ENCODE data around the gene TRIM71.

TRIM71 gene

GRCh38 chr3:32862247-32862935 is 44.6 kb downstream of the TRIM71 start:
- Histone ChIP-seq H2AFZ (ENCODE audit: low read depth, low read length, severe bottlenecking) (no peak overlapping the region), H3F3A (ENCODE audit: insufficient read depth) (no peaks in the 10 kb centered on the region), H3K9ac (ENCODE audit: low read length) (no peak overlapping the region), H3K4me2 (ENCODE audit: low read depth, low read length, poor library complexity, severe bottlenecking) (no peak overlapping the region), H3K27ac (ENCODE audit: low read depth, low read length) (no peak overlapping the region), H3K36me3 (ENCODE audit: low read length) (no peaks in the 10 kb centered on the region), H3K9me2 (replicated peaks; ENCODE audit: insufficient read depth, low read length) (no peaks in the 10 kb centered on the region), H3K4me3 (ENCODE audit: insufficient read depth, low read length, poor library complexity, severe bottlenecking) (no peak overlapping the region), H3K79me2 (ENCODE audit: insufficient read depth, low read length) (no peaks in the 10 kb centered on the region), H3K27me3 (ENCODE audit: low read length) (no peaks in the 10 kb centered on the region), H3K9me3 (ENCODE audit: insufficient read depth, low read length) (no peaks in the 10 kb centered on the region), H4K20me1 (ENCODE audit: low read depth, low read length) (no peaks in the 10 kb centered on the region)
- no peak for TF ChIP-seq EZH2phosphoT487 (conservative IDR thresholded peaks at IDR 0.05; ENCODE audit: low read length)
- TF ChIP-seq CTCF (IDR thresholded peaks at IDR 0.05; ENCODE audit: insufficient read depth, low read length, poor library complexity, severe bottlenecking), result no peak

GRCh38 chr3:32862936-32863487 is 45.2 kb downstream of the TRIM71 start:
- H3K9ac ChIP-seq (ENCODE audit: low read length), result no peak overlapping the region
- H3F3A ChIP-seq (ENCODE audit: insufficient read depth), result no peaks in the 10 kb centered on the region
- no peaks in the 10 kb centered on the region for H3K79me2 ChIP-seq (ENCODE audit: insufficient read depth, low read length)
- no peak overlapping the region for H3K4me2 ChIP-seq (ENCODE audit: low read depth, low read length, poor library complexity, severe bottlenecking)
- no peak overlapping the region for H3K27ac ChIP-seq (ENCODE audit: low read depth, low read length)
- H3K9me3 ChIP-seq (ENCODE audit: insufficient read depth, low read length), result no peaks in the 10 kb centered on the region
- H2AFZ ChIP-seq (ENCODE audit: low read depth, low read length, severe bottlenecking), result no peak overlapping the region
- H3K27me3 ChIP-seq (ENCODE audit: low read length), result no peaks in the 10 kb centered on the region
- H4K20me1 ChIP-seq (ENCODE audit: low read depth, low read length), result no peaks in the 10 kb centered on the region
- H3K4me3 ChIP-seq (ENCODE audit: insufficient read depth, low read length, poor library complexity, severe bottlenecking), result no peak overlapping the region
- TF ChIP-seq EZH2phosphoT487 (conservative IDR thresholded peaks at IDR 0.05; ENCODE audit: low read length) (no peak), CTCF (IDR thresholded peaks at IDR 0.05; ENCODE audit: insufficient read depth, low read length, poor library complexity, severe bottlenecking) (no peak)
- no peaks in the 10 kb centered on the region for H3K9me2 ChIP-seq (replicated peaks; ENCODE audit: insufficient read depth, low read length)
- no peaks in the 10 kb centered on the region for H3K36me3 ChIP-seq (ENCODE audit: low read length)

- no peaks in the 10 kb centered on the region for H3K9me2 ChIP-seq (replicated peaks; ENCODE audit: insufficient read depth, low read length)
- no peak overlapping the region for H3K4me3 ChIP-seq (ENCODE audit: insufficient read depth, low read length, poor library complexity, severe bottlenecking)
- H3K27me3 ChIP-seq (ENCODE audit: low read length), result no peaks in the 10 kb centered on the region
- no peaks in the 10 kb centered on the region for H3K9me3 ChIP-seq (ENCODE audit: insufficient read depth, low read length)
- no peaks in the 10 kb centered on the region for H4K20me1 ChIP-seq (ENCODE audit: low read depth, low read length)
- H3K4me2 ChIP-seq (ENCODE audit: low read depth, low read length, poor library complexity, severe bottlenecking), result no peak overlapping the region
- H3K27ac ChIP-seq (ENCODE audit: low read depth, low read length), result no peak overlapping the region
- TF ChIP-seq EZH2phosphoT487 (conservative IDR thresholded peaks at IDR 0.05; ENCODE audit: low read length) (no peak), CTCF (IDR thresholded peaks at IDR 0.05; ENCODE audit: insufficient read depth, low read length, poor library complexity, severe bottlenecking) (no peak)
- H3K9ac ChIP-seq (ENCODE audit: low read length), result no peak overlapping the region
- no peak overlapping the region for H2AFZ ChIP-seq (ENCODE audit: low read depth, low read length, severe bottlenecking)
- H3K36me3 ChIP-seq (ENCODE audit: low read length), result no peaks in the 10 kb centered on the region
- H3F3A ChIP-seq (ENCODE audit: insufficient read depth), result no peaks in the 10 kb centered on the region
- no peaks in the 10 kb centered on the region for H3K79me2 ChIP-seq (ENCODE audit: insufficient read depth, low read length)
Measured at GRCh38 chr3:32865383-32865782, 47.6 kb downstream of the TRIM71 start.
